HepG2 (cell line): ENCODE results near the gene INPP4B. TPM values are rescaled to one million over a fixed set of nuclear protein-coding genes. Genes with fewer than 3 reads are reported as not detected.

ENCODE experiments used
- ATAC-seq: fragments of 200-7000 bp; cut with Tn5 transposase; 3 replicates; pipeline ENCODE4 v1.9.1; 2020; ENCODE audit warnings: mild to moderate bottlenecking, moderate library complexity
- BruUV-seq: library from RNA; stranded (reverse); fragments of 400-500 nt; replicated peaks from 2 replicates; lab custom pipeline; 2021; lab: Mats Ljungman, UMichigan
- CTCF ChIA-PET: fragments of 300-600 bp; formaldehyde crosslinking; extraction: SDS; loops from one replicate; lab custom pipeline; 2021; ENCODE audit warnings: low total read pairs, inconsistent platforms, low intra/inter-chr PET ratio; lab: Yijun Ruan, JAX
- POLR2A ChIA-PET: fragments of 350-600 bp; sonication (Branson Sonifier 250); formaldehyde crosslinking; loops from one replicate; lab custom pipeline; 2020; ENCODE audit warnings: antibody characterized with exemption, inconsistent platforms; lab: Yijun Ruan, JAX
- DNase-seq: peaks from one replicate; pipeline ENCODE4 v3.0.0-alpha.2; 2015; ENCODE audit warnings: low spot score
- FAIRE-seq: peaks from 3 replicates; lab custom pipeline; 2011; peaks lifted over from hg19 to GRCh38; lab: Jason Lieb, UNC
- H2AFZ ChIP-seq: one replicate; pipeline ENCODE4 v1.6.1; 2011; ENCODE audit warnings: low read length, inconsistent platforms
- H3K27ac ChIP-seq: fragments of 300-600 bp; 3 replicates; pipeline ENCODE4 v1.8.0; 2011; ENCODE audit warnings: mixed run types, mild to moderate bottlenecking, mixed read lengths, low read length, inconsistent platforms; ENCODE audit not compliant: insufficient read depth; ENCODE audit errors: extremely low read length
- H3K27me3 ChIP-seq, 2 experiments: fragments of 200-600 bp in 1 of 2; 2 replicates in 1 of 2; 3 replicates in 1 of 2; pipeline versions ENCODE4 v1.6.0 to v1.8.0; 2011; ENCODE audit warnings: low read length in 2 of 2, mild to moderate bottlenecking in 2 of 2, moderate library complexity in 2 of 2, inconsistent platforms in 1 of 2; ENCODE audit not compliant: insufficient read depth in 2 of 2, control insufficient read depth in 1 of 2
- H3K36me3 ChIP-seq, 2 experiments: fragments of 200-600 bp in 1 of 2; replicated peaks in 1 of 2; 2 replicates in 1 of 2; 3 replicates in 1 of 2; pipeline versions ENCODE4 v1.5.1 to v1.8.0; 2011; ENCODE audit warnings: low read length in 2 of 2, inconsistent platforms in 1 of 2; ENCODE audit not compliant: insufficient read depth in 2 of 2, control insufficient read depth in 1 of 2
- H3K4me1 ChIP-seq: 2 replicates; pipeline ENCODE4 v1.5.1; 2012; ENCODE audit warnings: low read length, inconsistent platforms; ENCODE audit not compliant: insufficient read depth
- H3K4me2 ChIP-seq: 2 replicates; pipeline ENCODE4 v1.6.0; 2011; ENCODE audit warnings: low read depth, low read length, inconsistent platforms
- H3K4me3 ChIP-seq, 3 experiments: fragments of 200-600 bp in 1 of 3; sonication (generic), shearing (Covaris generic) in 1 of 3; replicated peaks in 1 of 3; 2 replicates each; pipeline ENCODE4 v1.5.1; 2011 to 2016; ENCODE audit warnings: low read length in 3 of 3, inconsistent platforms in 2 of 3, low read depth in 2 of 3, mild to moderate bottlenecking in 2 of 3, control low read depth in 1 of 3, mixed read lengths in 1 of 3; ENCODE audit not compliant: insufficient read depth in 1 of 3
- H3K79me2 ChIP-seq: one replicate; pipeline ENCODE4 v1.6.1; 2011; ENCODE audit warnings: low read length, inconsistent platforms; ENCODE audit not compliant: insufficient read depth
- H3K9ac ChIP-seq: 2 replicates; pipeline ENCODE4 v1.6.0; 2011; ENCODE audit warnings: mild to moderate bottlenecking, low read depth, low read length, inconsistent platforms; ENCODE audit not compliant: insufficient read depth
- H3K9me3 ChIP-seq: 2 replicates; pipeline ENCODE4 v1.5.1; 2012; ENCODE audit warnings: mild to moderate bottlenecking, low read length
- H4K20me1 ChIP-seq: 2 replicates; pipeline ENCODE4 v1.6.0; 2011; ENCODE audit warnings: inconsistent platforms, mild to moderate bottlenecking, low read length, moderate library complexity; ENCODE audit not compliant: insufficient read depth
- JARID2 ChIP-seq: sonication (generic); formaldehyde crosslinking; IDR thresholded peaks from 2 replicates; pipeline ENCODE4 v1.8.1; 2023; ENCODE audit warnings: missing genetic modification reagents, inconsistent platforms; ENCODE audit not compliant: insufficient replicate concordance
- KAT7 ChIP-seq: IDR thresholded peaks from 2 replicates; pipeline ENCODE4 v1.6.1; 2018; ENCODE audit warnings: borderline replicate concordance, missing compliant biosample characterization
- MED8 ChIP-seq: sonication (generic); formaldehyde crosslinking; IDR thresholded peaks from 2 replicates; pipeline ENCODE4 v1.8.1; 2023; ENCODE audit warnings: mild to moderate bottlenecking, missing genetic modification reagents; ENCODE audit not compliant: insufficient replicate concordance
- RARG ChIP-seq: sonication (generic); formaldehyde crosslinking; IDR thresholded peaks from 2 replicates; pipeline ENCODE4 v1.4.0; 2020; ENCODE audit warnings: low read depth, mild to moderate bottlenecking, missing genetic modification reagents
- TBX2 ChIP-seq: sonication (generic); formaldehyde crosslinking; IDR thresholded peaks from 2 replicates; pipeline ENCODE4 v1.5.0; 2020; ENCODE audit warnings: missing genetic modification reagents, mild to moderate bottlenecking, borderline replicate concordance
- ZKSCAN5 ChIP-seq: sonication (generic); formaldehyde crosslinking; IDR thresholded peaks from 2 replicates; pipeline ENCODE4 v1.5.1; 2020; ENCODE audit warnings: mild to moderate bottlenecking, missing genetic modification reagents
- ZKSCAN8 ChIP-seq: IDR thresholded peaks from 2 replicates; pipeline ENCODE4 v1.6.1; 2016; ENCODE audit warnings: borderline replicate concordance, missing genetic modification reagents, missing compliant biosample characterization
- ZNF33B ChIP-seq: sonication (generic); formaldehyde crosslinking; IDR thresholded peaks from 2 replicates; pipeline ENCODE4 v1.5.1; 2020; ENCODE audit warnings: mild to moderate bottlenecking, missing genetic modification reagents
- ZNF510 ChIP-seq: sonication (generic); formaldehyde crosslinking; IDR thresholded peaks from 2 replicates; pipeline ENCODE4 v1.4.0; 2020; ENCODE audit warnings: low read depth, mild to moderate bottlenecking, missing genetic modification reagents
- WGBS: methylation state at CpG from one replicate; pipeline ENCODE4 v1.1.6; 2017; ENCODE audit warnings: low lambda C conversion rate; 5-methylcytosine and 5-hydroxymethylcytosine counted together
- in situ Hi-C: cut with HindIII; loops from 2 replicates; pipeline ENCODE4 v1.10.0; 2017; ENCODE audit warnings: low pct_unique_long_range_greater_than_20kb; ENCODE audit not compliant: extremely low pct_ligation_motif_present
- intact Hi-C: fragments of 100-400 bp; cut with micrococcal nuclease; formaldehyde crosslinking; loops from one replicate; pipeline ENCODE4 v1.10.0; 2022; ENCODE audit not compliant: unreplicated experiment
- polyA plus RNA-seq, 8 experiments: library from polyadenylated mRNA; depleted of rRNA in 3 of 8; stranded (reverse) in 7 of 8; unstranded in 1 of 8; fragments of >200 nt; fragmentation: Illumina TruSeq in 4 of 8; extraction: Trizol in 4 of 8; gene quantifications; 2 replicates each; pipeline versions ENCODE4 v1.2.1 to v1.2.3, GENCODE V29; 2011 to 2016; ENCODE audit warnings: low read depth in 4 of 8, missing spikeins in 1 of 8, mixed read lengths in 1 of 8; ENCODE audit not compliant: insufficient read depth in 1 of 8
- total RNA-seq, 5 experiments: library from RNA; depleted of rRNA; stranded (reverse); fragments of >200 nt; fragmentation: Illumina TruSeq; extraction: Trizol; gene quantifications; 2 replicates each; pipeline ENCODE4 v1.2.3, GENCODE V29; 2016; ENCODE audit warnings: low read depth in 1 of 5
- TF ChIP-seq, protein P1 (sequence below): sonication (generic); formaldehyde crosslinking; conservative IDR thresholded peaks from 2 replicates; pipeline ENCODE4 v1.4.0; 2020; ENCODE audit warnings: missing genetic modification reagents
- TF ChIP-seq, protein P2 (sequence below): sonication (generic); formaldehyde crosslinking; IDR thresholded peaks from 2 replicates; pipeline ENCODE4 v1.4.0; 2020; ENCODE audit warnings: low read depth, mild to moderate bottlenecking, missing genetic modification reagents
- TF ChIP-seq, protein P3 (sequence below): sonication (generic); formaldehyde crosslinking; IDR thresholded peaks from 2 replicates; pipeline ENCODE4 v1.4.0; 2020; ENCODE audit warnings: missing genetic modification reagents
- TF ChIP-seq, protein P4 (sequence below): sonication (generic); formaldehyde crosslinking; IDR thresholded peaks from 2 replicates; pipeline ENCODE4 v1.4.0; 2020; ENCODE audit warnings: missing genetic modification reagents, mild to moderate bottlenecking, borderline replicate concordance
- TF ChIP-seq, protein P5 (sequence below): sonication (generic); formaldehyde crosslinking; IDR thresholded peaks from 2 replicates; pipeline ENCODE4 v1.4.0; 2020; ENCODE audit warnings: missing genetic modification reagents
- TF ChIP-seq, protein P6 (sequence below): sonication (generic); formaldehyde crosslinking; IDR thresholded peaks from 2 replicates; pipeline ENCODE4 v1.4.0; 2020; ENCODE audit warnings: missing genetic modification reagents

INPP4B gene
- total and polyA plus RNA-seq, 2 of the 13 experiments (the other 11 are each of a cell fraction or from before 2014, with no cell fraction given) = not detected

- TF ChIP-seq ZNF510 (CRISPR knock-in tag) (no peak), ZKSCAN5 (no peak), ZKSCAN8 (no peak), JARID2 (CRISPR knock-in tag) (no peak), MED8 (CRISPR knock-in tag) (no peak), KAT7 (CRISPR knock-in tag) (no peak), TBX2 (CRISPR knock-in tag) (no peak), RARG (no peak), ZNF33B (no peak)
- TF ChIP-seq, protein P1, sequence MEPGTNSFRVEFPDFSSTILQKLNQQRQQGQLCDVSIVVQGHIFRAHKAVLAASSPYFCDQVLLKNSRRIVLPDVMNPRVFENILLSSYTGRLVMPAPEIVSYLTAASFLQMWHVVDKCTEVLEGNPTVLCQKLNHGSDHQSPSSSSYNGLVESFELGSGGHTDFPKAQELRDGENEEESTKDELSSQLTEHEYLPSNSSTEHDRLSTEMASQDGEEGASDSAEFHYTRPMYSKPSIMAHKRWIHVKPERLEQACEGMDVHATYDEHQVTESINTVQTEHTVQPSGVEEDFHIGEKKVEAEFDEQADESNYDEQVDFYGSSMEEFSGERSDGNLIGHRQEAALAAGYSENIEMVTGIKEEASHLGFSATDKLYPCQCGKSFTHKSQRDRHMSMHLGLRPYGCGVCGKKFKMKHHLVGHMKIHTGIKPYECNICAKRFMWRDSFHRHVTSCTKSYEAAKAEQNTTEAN (CRISPR knock-in tag) = no peak
Observed at GRCh38 chr4:142550965-142551364, 295.1 kb downstream of the INPP4B start (continued).

DNA sequence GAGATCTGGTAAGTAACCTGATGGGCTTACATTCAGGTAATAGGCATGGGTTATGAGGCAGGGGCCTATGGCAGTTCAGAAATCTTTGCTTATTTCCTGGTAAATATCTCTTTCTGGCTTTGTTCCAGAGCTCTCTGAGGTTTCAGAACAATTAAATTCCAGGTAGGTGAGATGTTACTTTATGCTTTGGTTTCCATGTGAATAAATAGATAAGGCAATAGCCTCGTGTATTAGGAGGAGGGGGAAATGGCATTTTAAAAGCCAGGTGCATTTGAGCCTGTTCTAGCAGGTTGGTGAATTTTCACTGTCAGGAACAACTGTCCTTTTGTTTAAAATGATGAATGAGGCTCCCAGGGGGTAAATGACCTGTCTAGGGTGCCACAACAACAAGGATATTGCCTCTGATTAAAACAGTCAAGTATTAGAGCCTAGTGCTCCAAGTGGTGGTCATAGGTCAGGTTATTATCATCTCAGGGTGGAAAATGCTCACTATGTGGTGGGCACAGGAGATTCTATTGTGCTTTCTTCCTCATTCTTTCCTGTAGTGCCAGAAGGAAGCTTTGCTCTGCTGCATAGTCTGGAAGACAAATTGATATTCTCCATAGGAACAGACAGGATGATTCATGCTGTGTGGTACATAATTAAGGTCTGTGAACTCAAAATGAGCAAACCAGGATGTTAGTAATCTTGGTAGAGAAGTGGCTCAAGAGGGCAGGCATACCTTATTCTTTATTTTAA, 296.2 kb downstream of the INPP4B start:
- H3K9ac ChIP-seq = no peak overlapping the region
- intact Hi-C loops (no loop called here), in situ Hi-C loops (no loop called here)
- no peaks in the 10 kb centered on the region; the same call in 1 of the 2 replicates for H3K9me3 ChIP-seq
- H3K79me2 ChIP-seq = no peaks in the 10 kb centered on the region
- no TSS peak for BruUV-seq
- no peak overlapping the region for H3K4me2 ChIP-seq
- no peaks in the 10 kb centered on the region for H3K27me3 ChIP-seq
- no peak overlapping the region for H3K27ac ChIP-seq
- POLR2A ChIA-PET = no interaction called here
- CTCF ChIA-PET = no interaction called here
- no peaks in the 10 kb centered on the region for H3K36me3 ChIP-seq
- no peaks in the 10 kb centered on the region for H3K4me1 ChIP-seq
- FAIRE-seq (no peak), DNase-seq (no peak), ATAC-seq (no peak)
- 0% methylated on average over 1 of the region's 1 CpG for WGBS
- H4K20me1 ChIP-seq = no peaks in the 10 kb centered on the region
- H2AFZ ChIP-seq = no peak overlapping the region
- no peak overlapping the region for H3K4me3 ChIP-seq
- TF ChIP-seq, protein P2, sequence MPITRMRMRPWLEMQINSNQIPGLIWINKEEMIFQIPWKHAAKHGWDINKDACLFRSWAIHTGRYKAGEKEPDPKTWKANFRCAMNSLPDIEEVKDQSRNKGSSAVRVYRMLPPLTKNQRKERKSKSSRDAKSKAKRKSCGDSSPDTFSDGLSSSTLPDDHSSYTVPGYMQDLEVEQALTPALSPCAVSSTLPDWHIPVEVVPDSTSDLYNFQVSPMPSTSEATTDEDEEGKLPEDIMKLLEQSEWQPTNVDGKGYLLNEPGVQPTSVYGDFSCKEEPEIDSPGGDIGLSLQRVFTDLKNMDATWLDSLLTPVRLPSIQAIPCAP (CRISPR knock-in tag) = no peak
- TF ChIP-seq, protein P3, sequence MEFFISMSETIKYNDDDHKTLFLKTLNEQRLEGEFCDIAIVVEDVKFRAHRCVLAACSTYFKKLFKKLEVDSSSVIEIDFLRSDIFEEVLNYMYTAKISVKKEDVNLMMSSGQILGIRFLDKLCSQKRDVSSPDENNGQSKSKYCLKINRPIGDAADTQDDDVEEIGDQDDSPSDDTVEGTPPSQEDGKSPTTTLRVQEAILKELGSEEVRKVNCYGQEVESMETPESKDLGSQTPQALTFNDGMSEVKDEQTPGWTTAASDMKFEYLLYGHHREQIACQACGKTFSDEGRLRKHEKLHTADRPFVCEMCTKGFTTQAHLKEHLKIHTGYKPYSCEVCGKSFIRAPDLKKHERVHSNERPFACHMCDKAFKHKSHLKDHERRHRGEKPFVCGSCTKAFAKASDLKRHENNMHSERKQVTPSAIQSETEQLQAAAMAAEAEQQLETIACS (CRISPR knock-in tag) = no peak
- TF ChIP-seq, protein P4, sequence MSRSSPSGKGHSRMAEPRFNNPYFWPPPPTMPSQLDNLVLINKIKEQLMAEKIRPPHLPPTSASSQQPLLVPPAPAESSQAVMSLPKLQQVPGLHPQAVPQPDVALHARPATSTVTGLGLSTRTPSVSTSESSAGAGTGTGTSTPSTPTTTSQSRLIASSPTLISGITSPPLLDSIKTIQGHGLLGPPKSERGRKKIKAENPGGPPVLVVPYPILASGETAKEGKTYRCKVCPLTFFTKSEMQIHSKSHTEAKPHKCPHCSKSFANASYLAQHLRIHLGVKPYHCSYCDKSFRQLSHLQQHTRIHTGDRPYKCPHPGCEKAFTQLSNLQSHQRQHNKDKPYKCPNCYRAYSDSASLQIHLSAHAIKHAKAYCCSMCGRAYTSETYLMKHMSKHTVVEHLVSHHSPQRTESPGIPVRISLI (CRISPR knock-in tag) = no peak
- TF ChIP-seq, protein P5, sequence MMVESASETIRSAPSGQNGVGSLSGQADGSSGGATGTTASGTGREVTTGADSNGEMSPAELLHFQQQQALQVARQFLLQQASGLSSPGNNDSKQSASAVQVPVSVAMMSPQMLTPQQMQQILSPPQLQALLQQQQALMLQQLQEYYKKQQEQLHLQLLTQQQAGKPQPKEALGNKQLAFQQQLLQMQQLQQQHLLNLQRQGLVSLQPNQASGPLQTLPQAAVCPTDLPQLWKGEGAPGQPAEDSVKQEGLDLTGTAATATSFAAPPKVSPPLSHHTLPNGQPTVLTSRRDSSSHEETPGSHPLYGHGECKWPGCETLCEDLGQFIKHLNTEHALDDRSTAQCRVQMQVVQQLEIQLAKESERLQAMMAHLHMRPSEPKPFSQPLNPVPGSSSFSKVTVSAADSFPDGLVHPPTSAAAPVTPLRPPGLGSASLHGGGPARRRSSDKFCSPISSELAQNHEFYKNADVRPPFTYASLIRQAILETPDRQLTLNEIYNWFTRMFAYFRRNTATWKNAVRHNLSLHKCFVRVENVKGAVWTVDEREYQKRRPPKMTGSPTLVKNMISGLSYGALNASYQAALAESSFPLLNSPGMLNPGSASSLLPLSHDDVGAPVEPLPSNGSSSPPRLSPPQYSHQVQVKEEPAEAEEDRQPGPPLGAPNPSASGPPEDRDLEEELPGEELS (CRISPR knock-in tag) = no peak
- TF ChIP-seq, protein P6, sequence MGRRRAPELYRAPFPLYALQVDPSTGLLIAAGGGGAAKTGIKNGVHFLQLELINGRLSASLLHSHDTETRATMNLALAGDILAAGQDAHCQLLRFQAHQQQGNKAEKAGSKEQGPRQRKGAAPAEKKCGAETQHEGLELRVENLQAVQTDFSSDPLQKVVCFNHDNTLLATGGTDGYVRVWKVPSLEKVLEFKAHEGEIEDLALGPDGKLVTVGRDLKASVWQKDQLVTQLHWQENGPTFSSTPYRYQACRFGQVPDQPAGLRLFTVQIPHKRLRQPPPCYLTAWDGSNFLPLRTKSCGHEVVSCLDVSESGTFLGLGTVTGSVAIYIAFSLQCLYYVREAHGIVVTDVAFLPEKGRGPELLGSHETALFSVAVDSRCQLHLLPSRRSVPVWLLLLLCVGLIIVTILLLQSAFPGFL (CRISPR knock-in tag) = no peak
